Measurements from ENCODE around the gene MAEL. TPM values are rescaled to one million over a fixed set of nuclear protein-coding genes. Genes with fewer than 3 reads are reported as not detected.

Gene MAEL
- total and polyA plus RNA-seq, 2 of the 13 experiments (the other 11 are each of a cell fraction or from before 2014, with no cell fraction given) = not detected

DNA sequence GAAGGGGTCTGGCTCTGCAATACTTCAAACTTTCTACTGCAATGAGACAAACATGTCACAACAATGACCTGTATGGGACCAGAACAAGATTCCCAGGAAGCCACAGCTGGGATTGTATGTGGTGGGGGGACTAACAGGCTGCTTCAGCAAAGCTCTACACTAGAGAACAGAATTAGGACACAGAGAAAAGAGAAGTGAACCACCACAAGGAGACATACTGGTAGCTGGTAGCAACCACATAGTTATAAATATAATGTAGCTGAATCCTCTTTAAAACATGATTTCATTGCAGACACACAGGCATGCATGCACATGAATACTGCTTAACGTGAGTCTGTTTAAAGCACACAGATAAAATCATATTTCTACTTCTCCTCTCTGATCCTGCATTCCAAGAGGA is 10.3 kb upstream of the MAEL start:
- H3K79me2 ChIP-seq (ENCODE audit: insufficient read depth, low read length) = no peaks in the 10 kb centered on the region
- WGBS (ENCODE audit: low lambda C conversion rate) = 0% methylated on average over 1 of the region's 1 CpG
- intact Hi-C loops (cut with micrococcal nuclease; ENCODE audit: unreplicated experiment) (no loop called here), in situ Hi-C loops (cut with HindIII; ENCODE audit: extremely low pct_ligation_motif_present, low pct_unique_long_range_greater_than_20kb) (no loop called here)
- H3K27ac ChIP-seq (ENCODE audit: extremely low read length, insufficient read depth, low read length) = no peak overlapping the region
- BruUV-seq (replicated peaks) = no TSS peak
- ChIA-PET POLR2A (no interaction called here), CTCF (ENCODE audit: low intra/inter-chr PET ratio, low total read pairs) (no interaction called here)
- no peak overlapping the region for H3K4me2 ChIP-seq (ENCODE audit: low read depth, low read length)
- TF ChIP-seq ZNF660 (CRISPR knock-in tag; IDR thresholded peaks at IDR 0.05; ENCODE audit: borderline replicate concordance, low read depth) (no peak), CREM (IDR thresholded peaks at IDR 0.05) (no peak), CREM (CRISPR knock-in tag; IDR thresholded peaks at IDR 0.05) (no peak), ZSCAN22 (CRISPR knock-in tag; IDR thresholded peaks at IDR 0.05) (no peak)
- TF ChIP-seq, protein P1, sequence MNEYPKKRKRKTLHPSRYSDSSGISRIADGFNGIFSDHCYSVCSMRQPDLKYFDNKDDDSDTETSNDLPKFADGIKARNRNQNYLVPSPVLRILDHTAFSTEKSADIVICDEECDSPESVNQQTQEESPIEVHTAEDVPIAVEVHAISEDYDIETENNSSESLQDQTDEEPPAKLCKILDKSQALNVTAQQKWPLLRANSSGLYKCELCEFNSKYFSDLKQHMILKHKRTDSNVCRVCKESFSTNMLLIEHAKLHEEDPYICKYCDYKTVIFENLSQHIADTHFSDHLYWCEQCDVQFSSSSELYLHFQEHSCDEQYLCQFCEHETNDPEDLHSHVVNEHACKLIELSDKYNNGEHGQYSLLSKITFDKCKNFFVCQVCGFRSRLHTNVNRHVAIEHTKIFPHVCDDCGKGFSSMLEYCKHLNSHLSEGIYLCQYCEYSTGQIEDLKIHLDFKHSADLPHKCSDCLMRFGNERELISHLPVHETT (CRISPR knock-in tag; conservative IDR thresholded peaks at IDR 0.05) = no peak
- TF ChIP-seq, protein P2, sequence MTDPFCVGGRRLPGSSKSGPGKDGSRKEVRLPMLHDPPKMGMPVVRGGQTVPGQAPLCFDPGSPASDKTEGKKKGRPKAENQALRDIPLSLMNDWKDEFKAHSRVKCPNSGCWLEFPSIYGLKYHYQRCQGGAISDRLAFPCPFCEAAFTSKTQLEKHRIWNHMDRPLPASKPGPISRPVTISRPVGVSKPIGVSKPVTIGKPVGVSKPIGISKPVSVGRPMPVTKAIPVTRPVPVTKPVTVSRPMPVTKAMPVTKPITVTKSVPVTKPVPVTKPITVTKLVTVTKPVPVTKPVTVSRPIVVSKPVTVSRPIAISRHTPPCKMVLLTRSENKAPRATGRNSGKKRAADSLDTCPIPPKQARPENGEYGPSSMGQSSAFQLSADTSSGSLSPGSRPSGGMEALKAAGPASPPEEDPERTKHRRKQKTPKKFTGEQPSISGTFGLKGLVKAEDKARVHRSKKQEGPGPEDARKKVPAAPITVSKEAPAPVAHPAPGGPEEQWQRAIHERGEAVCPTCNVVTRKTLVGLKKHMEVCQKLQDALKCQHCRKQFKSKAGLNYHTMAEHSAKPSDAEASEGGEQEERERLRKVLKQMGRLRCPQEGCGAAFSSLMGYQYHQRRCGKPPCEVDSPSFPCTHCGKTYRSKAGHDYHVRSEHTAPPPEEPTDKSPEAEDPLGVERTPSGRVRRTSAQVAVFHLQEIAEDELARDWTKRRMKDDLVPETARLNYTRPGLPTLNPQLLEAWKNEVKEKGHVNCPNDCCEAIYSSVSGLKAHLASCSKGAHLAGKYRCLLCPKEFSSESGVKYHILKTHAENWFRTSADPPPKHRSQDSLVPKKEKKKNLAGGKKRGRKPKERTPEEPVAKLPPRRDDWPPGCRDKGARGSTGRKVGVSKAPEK (CRISPR knock-in tag; IDR thresholded peaks at IDR 0.05; ENCODE audit: borderline replicate concordance) = no peak
- no peak for DNase-seq (ENCODE audit: low spot score)
- no peak for ATAC-seq
- no peak overlapping the region for H3K4me3 ChIP-seq (replicated peaks in 1 of 3; ENCODE audit: insufficient read depth in 1 of 3, low read depth in 2 of 3, low read length in 3 of 3)
- no peaks in the 10 kb centered on the region for H4K20me1 ChIP-seq (ENCODE audit: insufficient read depth, low read length)
- no peaks in the 10 kb centered on the region for H3K9me3 ChIP-seq (ENCODE audit: low read length)
- H3K36me3 ChIP-seq (replicated peaks in 1 of 2; ENCODE audit: control insufficient read depth in 1 of 2, insufficient read depth in 2 of 2, low read length in 2 of 2) = no peaks in the 10 kb centered on the region
- no peak for FAIRE-seq
- no peak overlapping the region for H3K9ac ChIP-seq (ENCODE audit: insufficient read depth, low read depth, low read length)
- peaks cover 0 to 28% of the 10 kb centered on the region in 2 experiments; a peak in 3 of 5 replicates for H3K27me3 ChIP-seq (ENCODE audit: control insufficient read depth in 1 of 2, insufficient read depth in 2 of 2, low read length in 2 of 2)
- H3K4me1 ChIP-seq (ENCODE audit: insufficient read depth, low read length) = peaks cover 10% of the 10 kb centered on the region; the same call in 1 of the 2 replicates
- no peak overlapping the region for H2AFZ ChIP-seq (ENCODE audit: low read length)

Measured in HepG2 (cell line).